ENCODE data around the gene MTMR10.
A peak's percentile ranks its signal among the peaks of the same experiment; 100 is the strongest.

The MTMR10 gene

GRCh38 chr15:30921106-30921505, 70.3 kb downstream of the MTMR10 start:
- Histone ChIP-seq H3K4me1 (ENCODE audit: insufficient read depth, low read length, severe bottlenecking) (peaks cover 70% of the 10 kb centered on the region), H3K4me3 (ENCODE audit: low read depth, low read length, poor library complexity, severe bottlenecking) (no peak overlapping the region), H3K4me2 (ENCODE audit: low read length) (peak overlapping the region; percentile 21; the same call in 1 of the 2 replicates), H3K27ac (ENCODE audit: low read depth, low read length, poor library complexity, severe bottlenecking) (peak overlapping the region; percentile 85), H3F3A (ENCODE audit: insufficient read depth, low read length) (no peaks in the 10 kb centered on the region), H3K79me2 (ENCODE audit: insufficient read depth, low read length) (no peaks in the 10 kb centered on the region), H3K9me2 (ENCODE audit: low read depth, low read length) (no peaks in the 10 kb centered on the region), H3K9me3 (ENCODE audit: low read length) (no peaks in the 10 kb centered on the region), H2AFZ (ENCODE audit: low read length) (no peak overlapping the region), H3K9ac (ENCODE audit: low read length) (peak overlapping the region; percentile 61; the same call in 1 of the 2 replicates), H3K27me3 (ENCODE audit: insufficient read depth, low read length) (no peaks in the 10 kb centered on the region), H4K20me1 (ENCODE audit: insufficient read depth, low read length) (no peaks in the 10 kb centered on the region), H3K36me3 (ENCODE audit: insufficient read depth, low read length) (peaks cover 52% of the 10 kb centered on the region)
- TF ChIP-seq CTCF (IDR thresholded peaks at IDR 0.05; ENCODE audit: low read length) (no peak), EZH2 (IDR thresholded peaks at IDR 0.05; ENCODE audit: borderline replicate concordance, low read length) (no peak)

GRCh38 chr15:30919877-30920550, 71.4 kb downstream of the MTMR10 start:
- Histone ChIP-seq H3F3A (ENCODE audit: insufficient read depth, low read length) (no peaks in the 10 kb centered on the region), H3K9me2 (ENCODE audit: low read depth, low read length) (no peaks in the 10 kb centered on the region), H2AFZ (ENCODE audit: low read length) (peak overlapping the region; percentile 54; the same call in 1 of the 2 replicates), H3K4me3 (ENCODE audit: low read depth, low read length, poor library complexity, severe bottlenecking) (peak overlapping the region; percentile 45), H3K4me1 (ENCODE audit: insufficient read depth, low read length, severe bottlenecking) (peaks cover 63% of the 10 kb centered on the region), H3K9ac (ENCODE audit: low read length) (peak overlapping the region; percentile 61), H4K20me1 (ENCODE audit: insufficient read depth, low read length) (no peaks in the 10 kb centered on the region), H3K4me2 (ENCODE audit: low read length) (peak overlapping the region; percentile 71), H3K36me3 (ENCODE audit: insufficient read depth, low read length) (peaks cover 47% of the 10 kb centered on the region), H3K27ac (ENCODE audit: low read depth, low read length, poor library complexity, severe bottlenecking) (peak overlapping the region; percentile 85), H3K9me3 (ENCODE audit: low read length) (no peaks in the 10 kb centered on the region), H3K79me2 (ENCODE audit: insufficient read depth, low read length) (no peaks in the 10 kb centered on the region), H3K27me3 (ENCODE audit: insufficient read depth, low read length) (no peaks in the 10 kb centered on the region)
- no peak for TF ChIP-seq CTCF (IDR thresholded peaks at IDR 0.05; ENCODE audit: low read length)
- no peak for TF ChIP-seq EZH2 (IDR thresholded peaks at IDR 0.05; ENCODE audit: borderline replicate concordance, low read length)

GRCh38 chr15:30918366-30918765, 73.1 kb downstream of the MTMR10 start:
- H2AFZ ChIP-seq (ENCODE audit: low read length) = no peak overlapping the region
- H3K4me1 ChIP-seq (ENCODE audit: insufficient read depth, low read length, severe bottlenecking) = peaks cover 55% of the 10 kb centered on the region
- TF ChIP-seq EZH2 (IDR thresholded peaks at IDR 0.05; ENCODE audit: borderline replicate concordance, low read length) (no peak), CTCF (IDR thresholded peaks at IDR 0.05; ENCODE audit: low read length) (no peak)
- no peaks in the 10 kb centered on the region for H3K9me3 ChIP-seq (ENCODE audit: low read length)
- no peak overlapping the region for H3K9ac ChIP-seq (ENCODE audit: low read length)
- H3K9me2 ChIP-seq (ENCODE audit: low read depth, low read length) = no peaks in the 10 kb centered on the region
- H3K36me3 ChIP-seq (ENCODE audit: insufficient read depth, low read length) = peaks cover 50% of the 10 kb centered on the region
- H3K4me2 ChIP-seq (ENCODE audit: low read length) = peak overlapping the region; percentile 25; the same call in 1 of the 2 replicates
- no peaks in the 10 kb centered on the region for H3K79me2 ChIP-seq (ENCODE audit: insufficient read depth, low read length)
- no peaks in the 10 kb centered on the region for H4K20me1 ChIP-seq (ENCODE audit: insufficient read depth, low read length)
- no peaks in the 10 kb centered on the region for H3K27me3 ChIP-seq (ENCODE audit: insufficient read depth, low read length)
- peak overlapping the region; percentile 55 for H3K27ac ChIP-seq (ENCODE audit: low read depth, low read length, poor library complexity, severe bottlenecking)
- no peak overlapping the region for H3K4me3 ChIP-seq (ENCODE audit: low read depth, low read length, poor library complexity, severe bottlenecking)
- no peaks in the 10 kb centered on the region for H3F3A ChIP-seq (ENCODE audit: insufficient read depth, low read length)

Measured in OCI-LY1 (cell line).